ENCODE measurements around the gene FOXI1. TPM values are rescaled to one million over a fixed set of nuclear protein-coding genes. Genes with fewer than 3 reads are reported as not detected.
"Not testable (repeated sequence)": the region's sequence is repeated elsewhere in the genome, so short reads cannot be mapped to it uniquely, and the experiment has no call there.

FOXI1 gene
- total RNA-seq, 1 donor from 2014 or later = not detected

- no peak for DNase-seq (ENCODE audit: low read depth, low spot score)
Observed at GRCh38 chr5:170092455-170093101, 13.1 kb upstream of the FOXI1 start.

- not testable (repeated sequence) for DNase-seq (ENCODE audit: low read depth, low spot score)
Observed at GRCh38 chr5:170094329-170094728, 11.4 kb upstream of the FOXI1 start.

- DNase-seq (ENCODE audit: low read depth, low spot score) = no peak
Observed at GRCh38 chr5:170095646-170096045, 10.1 kb upstream of the FOXI1 start.

GRCh38 chr5:170097934-170098333 is 7.8 kb upstream of the FOXI1 start:
- DNase-seq (ENCODE audit: low read depth, low spot score) = no peak

- DNase-seq (ENCODE audit: low read depth, low spot score) = peak; percentile 62
Observed at GRCh38 chr5:170100066-170100943, 5.4 kb upstream of the FOXI1 start.

- DNase-seq (ENCODE audit: low read depth, low spot score) = no peak
Observed at GRCh38 chr5:170103447-170103846, 2.2 kb upstream of the FOXI1 start.

- DNase-seq (ENCODE audit: low read depth, low spot score) = no peak
Observed at GRCh38 chr5:170104299-170104698, 1.4 kb upstream of the FOXI1 start.

- DNase-seq (ENCODE audit: low read depth, low spot score) = no peak
Observed at GRCh38 chr5:170104710-170105109, 987 bp upstream of the FOXI1 start.

- DNase-seq (ENCODE audit: low read depth, low spot score) = no peak
Observed at GRCh38 chr5:170107674-170108073, 2.0 kb downstream of the FOXI1 start.

- no peak for DNase-seq (ENCODE audit: low read depth, low spot score)
Observed at GRCh38 chr5:170108266-170108785, 2.6 kb downstream of the FOXI1 start.

GRCh38 chr5:170109059-170110031 is 3.6 kb downstream of the FOXI1 start:
- no peak for DNase-seq (ENCODE audit: low read depth, low spot score)

GRCh38 chr5:170110403-170111087 is 4.8 kb downstream of the FOXI1 start:
- DNase-seq (ENCODE audit: low read depth, low spot score) = no peak

- no peak for DNase-seq (ENCODE audit: low read depth, low spot score)
Observed at GRCh38 chr5:170111088-170111785, 5.5 kb downstream of the FOXI1 start.

GRCh38 chr5:170112876-170113521 is 7.3 kb downstream of the FOXI1 start:
- no peak for DNase-seq (ENCODE audit: low read depth, low spot score)

GRCh38 chr5:170113522-170113900 is 7.8 kb downstream of the FOXI1 start:
- no peak for DNase-seq (ENCODE audit: low read depth, low spot score)

GRCh38 chr5:170114271-170114670 is 8.6 kb downstream of the FOXI1 start:
- no peak for DNase-seq (ENCODE audit: low read depth, low spot score)

GRCh38 chr5:170115925-170116324 is 10.2 kb downstream of the FOXI1 start:
- DNase-seq (ENCODE audit: low read depth, low spot score) = no peak

- DNase-seq (ENCODE audit: low read depth, low spot score) = no peak
Observed at GRCh38 chr5:170117736-170118135, 12.0 kb downstream of the FOXI1 start.

GRCh38 chr5:170120576-170120975 is 14.9 kb downstream of the FOXI1 start:
- no peak for DNase-seq (ENCODE audit: low read depth, low spot score)

GRCh38 chr5:170121321-170121720 is 15.6 kb downstream of the FOXI1 start:
- no peak for DNase-seq (ENCODE audit: low read depth, low spot score)

All from pulmonary artery endothelial cell (primary cell).